Esophagus mucosa (tissue), 1 donor: ENCODE data around the gene TCF12. TPM values are rescaled to one million over a fixed set of nuclear protein-coding genes. Genes with fewer than 3 reads are reported as not detected.

ENCODE experiments used
- ATAC-seq: fragments of 200-7000 bp; cut with Tn5 transposase; one replicate; pipeline ENCODE4 v1.9.1; 2020
- total RNA-seq: library from RNA; stranded (reverse); gene quantifications from one replicate; pipeline ENCODE4 v1.2.4, GENCODE V29; 2023
- donor health status: DM: yes; HTN: yes; CAD: no.

TCF12 gene
- total RNA-seq, 1 donor from 2014 or later = 47.9 TPM

- no peak for ATAC-seq
Measured at GRCh38 chr15:57054204-57054750, 135.8 kb downstream of the TCF12 start.

- ATAC-seq = no peak
Measured at GRCh38 chr15:57056357-57056756, 137.9 kb downstream of the TCF12 start.

- no peak for ATAC-seq
Measured at GRCh38 chr15:57057134-57057930, 138.9 kb downstream of the TCF12 start.

- no peak for ATAC-seq
Measured at GRCh38 chr15:57059026-57059660, 140.7 kb downstream of the TCF12 start.

GRCh38 chr15:57060799-57061198 is 142.4 kb downstream of the TCF12 start:
- no peak for ATAC-seq

GRCh38 chr15:57061281-57061680 is 142.8 kb downstream of the TCF12 start:
- ATAC-seq = no peak

- no peak for ATAC-seq
Measured at GRCh38 chr15:57061696-57062095, 143.3 kb downstream of the TCF12 start.

- ATAC-seq = no peak
Measured at GRCh38 chr15:57064033-57064432, 145.6 kb downstream of the TCF12 start.

- ATAC-seq = no peak
Measured at GRCh38 chr15:57069423-57069822, 151.0 kb downstream of the TCF12 start.

GRCh38 chr15:57070674-57071073 is 152.2 kb downstream of the TCF12 start:
- ATAC-seq = no peak

- no peak for ATAC-seq
Measured at GRCh38 chr15:57079446-57079845, 161.0 kb downstream of the TCF12 start.

- ATAC-seq = no peak
Measured at GRCh38 chr15:57079931-57080620, 161.6 kb downstream of the TCF12 start.

- no peak for ATAC-seq
Measured at GRCh38 chr15:57082054-57082728, 163.7 kb downstream of the TCF12 start.

GRCh38 chr15:57084192-57084591 is 165.7 kb downstream of the TCF12 start:
- no peak for ATAC-seq

GRCh38 chr15:57085267-57085666 is 166.8 kb downstream of the TCF12 start:
- ATAC-seq = no peak

GRCh38 chr15:57086857-57087427 is 168.5 kb downstream of the TCF12 start:
- ATAC-seq = no peak

- no peak for ATAC-seq
Measured at GRCh38 chr15:57089815-57090495, 171.5 kb downstream of the TCF12 start.

GRCh38 chr15:57090496-57090859 is 172.0 kb downstream of the TCF12 start:
- no peak for ATAC-seq

- ATAC-seq = no peak
Measured at GRCh38 chr15:57091636-57092035, 173.2 kb downstream of the TCF12 start.

GRCh38 chr15:57092252-57092651 is 173.8 kb downstream of the TCF12 start:
- no peak for ATAC-seq

GRCh38 chr15:57094321-57095257 is 176.1 kb downstream of the TCF12 start:
- no peak for ATAC-seq
